Activated CD4-positive, alpha-beta T cell treated with anti-CD3 and anti-CD28 coated beads, Interleukin-2, Interleukin-4, amounts not matched to agents 100 ng/mL and 50 ng/mL, durations not matched to agents 16 hours and 8 hours (primary cell): Measurements from ENCODE around the gene ZNF669.
"Not testable (repeated sequence)": the region's sequence is repeated elsewhere in the genome, so short reads cannot be mapped to it uniquely, and the experiment has no call there.

Experiments used
- DNase-seq: peaks from one replicate; pipeline ENCODE4 v3.0.0-alpha.2; 2020; ENCODE audit warnings: low spot score

Gene ZNF669

GRCh38 chr1:247103859-247104591 lies at the start of gene ZNF669:
Gene ZNF669 (minus strand): TSS chr1:247104356. CDS start chr1:247104199, 157 bp downstream.
- peak; percentile 93 for DNase-seq

- no peak for DNase-seq
Observed at GRCh38 chr1:247147781-247148180, 43.6 kb upstream of the ZNF669 start.

GRCh38 chr1:247147120-247147519 lies 43.0 kb upstream of the ZNF669 start:
- DNase-seq, result not testable (repeated sequence)

- no peak for DNase-seq
Observed at GRCh38 chr1:247146671-247147070, 42.5 kb upstream of the ZNF669 start.

GRCh38 chr1:247145279-247145678 lies 41.1 kb upstream of the ZNF669 start:
- no peak for DNase-seq

GRCh38 chr1:247139557-247139956 lies 35.4 kb upstream of the ZNF669 start:
- DNase-seq, result not testable (repeated sequence)

GRCh38 chr1:247131236-247131635 lies 27.1 kb upstream of the ZNF669 start:
- DNase-seq, result no peak

- DNase-seq, result not testable (repeated sequence)
Observed at GRCh38 chr1:247127519-247128282, 23.5 kb upstream of the ZNF669 start.

- not testable (repeated sequence) for DNase-seq
Observed at GRCh38 chr1:247126601-247127000, 22.4 kb upstream of the ZNF669 start.

- not testable (repeated sequence) for DNase-seq
Observed at GRCh38 chr1:247126166-247126565, 22.0 kb upstream of the ZNF669 start.

- DNase-seq, result no peak
Observed at GRCh38 chr1:247121382-247121781, 17.2 kb upstream of the ZNF669 start.

GRCh38 chr1:247120408-247120668 lies 16.2 kb upstream of the ZNF669 start:
- DNase-seq, result not testable (repeated sequence)

GRCh38 chr1:247119600-247120407 lies 15.6 kb upstream of the ZNF669 start:
- DNase-seq, result no peak

- DNase-seq, result peak; percentile 19
Observed at GRCh38 chr1:247118946-247119446, 14.8 kb upstream of the ZNF669 start.

- DNase-seq, result no peak
Observed at GRCh38 chr1:247115545-247115944, 11.4 kb upstream of the ZNF669 start.

- no peak for DNase-seq
Observed at GRCh38 chr1:247115141-247115510, 11.0 kb upstream of the ZNF669 start.

GRCh38 chr1:247114351-247115140 lies 10.4 kb upstream of the ZNF669 start:
- no peak for DNase-seq

GRCh38 chr1:247113733-247114271 lies 9.6 kb upstream of the ZNF669 start:
- no peak for DNase-seq

- DNase-seq, result no peak
Observed at GRCh38 chr1:247113094-247113497, 8.9 kb upstream of the ZNF669 start.

- no peak for DNase-seq
Observed at GRCh38 chr1:247112479-247112781, 8.3 kb upstream of the ZNF669 start.

- DNase-seq, result no peak
Observed at GRCh38 chr1:247111700-247112478, 7.7 kb upstream of the ZNF669 start.
